ENCODE data around the gene CDHR4. TPM values are rescaled to one million over a fixed set of nuclear protein-coding genes. Genes with fewer than 3 reads are reported as not detected.

The CDHR4 gene
- total and polyA plus RNA-seq, 12 donors: 0.17 to 0.25 (median 0.23) TPM; not detected in 9

DNA sequence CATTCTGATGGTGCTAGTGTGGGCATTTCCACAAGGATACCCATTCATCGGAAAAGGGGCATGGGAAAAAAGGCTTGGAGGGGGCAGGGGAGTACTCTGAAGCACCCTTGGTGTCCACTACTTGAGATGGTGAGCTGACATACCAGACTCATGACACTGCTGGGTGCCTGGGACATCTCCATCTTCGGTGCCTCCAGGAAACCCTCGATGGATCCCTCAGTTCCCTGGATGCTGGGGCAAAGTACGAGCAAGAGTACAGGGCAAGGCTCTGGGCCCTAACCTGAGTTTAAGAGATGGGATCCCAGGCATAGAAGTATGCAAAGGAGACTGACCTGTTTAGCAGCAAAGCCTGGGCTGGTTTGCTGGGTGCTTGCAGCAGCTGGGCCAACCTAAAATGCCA lies 8.1 kb downstream of the CDHR4 start:
- Histone ChIP-seq H3K4me3 (no peak overlapping the region), H3K27me3 (no peaks in the 10 kb centered on the region), H3K36me3 (replicated peaks in 1 of 2) (no peaks in the 10 kb centered on the region), H3K9me3 (replicated peaks in 1 of 3) (no peaks in the 10 kb centered on the region), H3K4me1 (replicated peaks in 1 of 2) (peaks cover 3 to 5% of the 10 kb centered on the region in 2 donors), H3K27ac (no peak overlapping the region)
- DNase-seq: peak in 1 of 7 donors; percentile 3
- intact Hi-C loops (cut with DNase I): no loop called here
- WGBS, 4 donors: 82 to 96% (median 89%) methylated on average over 4 of the region's 4 CpGs
- TF ChIP-seq, protein P1, sequence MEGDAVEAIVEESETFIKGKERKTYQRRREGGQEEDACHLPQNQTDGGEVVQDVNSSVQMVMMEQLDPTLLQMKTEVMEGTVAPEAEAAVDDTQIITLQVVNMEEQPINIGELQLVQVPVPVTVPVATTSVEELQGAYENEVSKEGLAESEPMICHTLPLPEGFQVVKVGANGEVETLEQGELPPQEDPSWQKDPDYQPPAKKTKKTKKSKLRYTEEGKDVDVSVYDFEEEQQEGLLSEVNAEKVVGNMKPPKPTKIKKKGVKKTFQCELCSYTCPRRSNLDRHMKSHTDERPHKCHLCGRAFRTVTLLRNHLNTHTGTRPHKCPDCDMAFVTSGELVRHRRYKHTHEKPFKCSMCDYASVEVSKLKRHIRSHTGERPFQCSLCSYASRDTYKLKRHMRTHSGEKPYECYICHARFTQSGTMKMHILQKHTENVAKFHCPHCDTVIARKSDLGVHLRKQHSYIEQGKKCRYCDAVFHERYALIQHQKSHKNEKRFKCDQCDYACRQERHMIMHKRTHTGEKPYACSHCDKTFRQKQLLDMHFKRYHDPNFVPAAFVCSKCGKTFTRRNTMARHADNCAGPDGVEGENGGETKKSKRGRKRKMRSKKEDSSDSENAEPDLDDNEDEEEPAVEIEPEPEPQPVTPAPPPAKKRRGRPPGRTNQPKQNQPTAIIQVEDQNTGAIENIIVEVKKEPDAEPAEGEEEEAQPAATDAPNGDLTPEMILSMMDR (IDR thresholded peaks at IDR 0.05): no peak

DNA sequence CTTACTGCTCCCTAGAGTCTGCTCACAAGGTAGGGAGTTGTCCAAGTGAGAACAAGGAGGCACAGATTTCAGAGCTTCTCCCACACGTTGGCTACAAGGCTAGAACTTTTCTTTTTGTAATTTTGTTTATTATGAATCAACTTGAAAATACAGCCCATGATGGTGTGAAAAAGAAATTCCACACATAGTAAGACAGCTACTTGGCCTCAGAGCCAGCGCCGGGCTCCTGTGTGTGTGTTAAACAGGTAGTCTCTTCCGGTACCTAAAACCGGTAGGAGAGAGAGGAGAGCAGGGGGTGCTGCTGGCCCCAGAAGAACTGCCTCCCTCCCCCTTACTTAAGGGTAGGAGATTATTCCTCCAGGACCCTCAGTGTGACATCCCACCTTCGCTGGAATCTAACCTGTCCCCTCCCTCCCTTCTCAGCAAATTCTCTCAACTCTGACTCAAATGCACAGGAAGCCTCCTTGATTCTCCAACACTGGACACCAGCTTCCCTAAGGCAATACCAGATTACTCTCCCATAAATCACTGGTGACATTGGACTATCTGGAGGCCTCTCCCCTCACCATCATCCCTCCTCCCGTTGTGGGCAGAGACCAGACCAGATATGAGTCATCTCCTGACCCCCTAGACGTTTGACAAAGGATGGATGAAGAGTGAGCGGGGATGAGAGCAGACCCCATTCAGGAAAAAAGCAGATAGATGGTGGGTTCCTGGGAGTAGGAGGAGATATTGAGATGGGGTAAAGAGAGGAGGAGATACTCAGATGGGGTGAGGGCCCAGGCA lies 8.9 kb downstream of the CDHR4 start:
- Histone ChIP-seq H3K4me1 (replicated peaks in 1 of 2) (peaks cover 3 to 5% of the 10 kb centered on the region in 2 donors), H3K9me3 (replicated peaks in 1 of 3) (no peaks in the 10 kb centered on the region), H3K36me3 (replicated peaks in 1 of 2) (no peaks in the 10 kb centered on the region), H3K4me3 (no peak overlapping the region), H3K27me3 (no peaks in the 10 kb centered on the region), H3K27ac (no peak overlapping the region)
- TF ChIP-seq, protein P1 (IDR thresholded peaks at IDR 0.05): no peak
- TF ChIP-seq POLR2A (IDR thresholded peaks at IDR 0.05): no peak
- intact Hi-C loops (cut with DNase I): no loop called here
- 61 to 69% (median 66%) methylated on average over 9 of the region's 9 CpGs for WGBS, 4 donors
- peak in 1 of 7 donors; percentile 8 for DNase-seq

DNA sequence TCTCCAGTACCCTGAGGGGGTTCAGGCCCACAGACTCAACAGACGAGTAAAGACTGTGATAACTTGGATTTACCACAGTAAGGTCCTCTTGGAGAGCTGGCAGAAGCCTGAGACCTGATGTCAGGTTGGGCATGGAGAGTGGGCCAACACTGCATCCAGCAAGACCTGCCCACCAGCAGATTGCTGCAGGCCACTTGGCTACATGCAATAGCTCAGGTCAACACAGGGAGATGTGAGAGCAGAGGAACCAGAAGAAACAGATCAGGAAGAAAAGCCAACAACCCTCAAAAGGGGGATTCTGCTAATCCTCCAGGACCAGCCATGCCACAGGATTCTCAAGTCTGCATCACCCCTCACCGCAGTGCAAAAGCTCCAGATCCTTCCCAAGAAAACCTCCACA lies 11.6 kb downstream of the CDHR4 start:
- peak in 1 of 7 donors; percentile 11 for DNase-seq
- WGBS, 4 donors: 89 to 93% (median 92%) methylated on average over 2 of the region's 2 CpGs
- Histone ChIP-seq H3K4me3 (no peak overlapping the region), H3K27ac (no peak overlapping the region), H3K27me3 (no peaks in the 10 kb centered on the region), H3K9me3 (replicated peaks in 1 of 3) (no peaks in the 10 kb centered on the region), H3K36me3 (replicated peaks in 1 of 2) (no peaks in the 10 kb centered on the region), H3K4me1 (replicated peaks in 1 of 2) (peaks cover 3 to 24% of the 10 kb centered on the region in 2 donors)
- intact Hi-C loops (cut with DNase I): no loop called here
- TF ChIP-seq, protein P1 (IDR thresholded peaks at IDR 0.05): no peak
- no peak for TF ChIP-seq POLR2A (IDR thresholded peaks at IDR 0.05)

DNA sequence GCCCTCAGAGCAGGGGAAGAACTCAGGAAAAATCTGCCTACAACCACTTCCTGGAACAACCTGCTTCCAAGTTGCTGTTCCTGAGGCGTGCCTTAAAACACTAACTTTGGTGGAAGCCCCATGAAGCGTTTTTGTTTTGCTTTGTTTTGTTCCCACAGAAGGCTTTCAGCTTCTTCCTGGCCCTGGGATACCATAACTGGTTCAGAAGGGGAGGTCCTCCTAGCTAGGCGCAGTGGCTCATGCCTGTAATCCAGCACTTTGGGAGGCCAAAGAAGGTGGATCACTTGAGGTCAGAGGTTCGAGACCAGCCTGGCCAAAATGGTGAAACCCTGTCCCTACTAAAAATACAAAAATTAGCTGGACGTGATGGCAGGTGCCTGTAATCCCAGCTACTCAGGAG lies 12.1 kb downstream of the CDHR4 start:
- Histone ChIP-seq H3K36me3 (replicated peaks in 1 of 2) (no peaks in the 10 kb centered on the region), H3K9me3 (replicated peaks in 1 of 3) (no peaks in the 10 kb centered on the region), H3K27me3 (no peaks in the 10 kb centered on the region), H3K4me3 (no peak overlapping the region), H3K27ac (no peak overlapping the region), H3K4me1 (replicated peaks in 1 of 2) (peaks cover 3 to 24% of the 10 kb centered on the region in 2 donors)
- TF ChIP-seq, protein P1 (IDR thresholded peaks at IDR 0.05): no peak
- TF ChIP-seq POLR2A (IDR thresholded peaks at IDR 0.05): no peak
- WGBS, 4 donors: 79 to 95% (median 89%) methylated on average over 5 of the region's 5 CpGs
- no peak for DNase-seq
- intact Hi-C loops (cut with DNase I): no loop called here
